ENCODE measurements around the gene PROM1. TPM values are rescaled to one million over a fixed set of nuclear protein-coding genes. Genes with fewer than 3 reads are reported as not detected.

The PROM1 gene
- total RNA-seq, 3 donors from 2014 or later: 0.64 to 106 (median 40.0) TPM

DNA sequence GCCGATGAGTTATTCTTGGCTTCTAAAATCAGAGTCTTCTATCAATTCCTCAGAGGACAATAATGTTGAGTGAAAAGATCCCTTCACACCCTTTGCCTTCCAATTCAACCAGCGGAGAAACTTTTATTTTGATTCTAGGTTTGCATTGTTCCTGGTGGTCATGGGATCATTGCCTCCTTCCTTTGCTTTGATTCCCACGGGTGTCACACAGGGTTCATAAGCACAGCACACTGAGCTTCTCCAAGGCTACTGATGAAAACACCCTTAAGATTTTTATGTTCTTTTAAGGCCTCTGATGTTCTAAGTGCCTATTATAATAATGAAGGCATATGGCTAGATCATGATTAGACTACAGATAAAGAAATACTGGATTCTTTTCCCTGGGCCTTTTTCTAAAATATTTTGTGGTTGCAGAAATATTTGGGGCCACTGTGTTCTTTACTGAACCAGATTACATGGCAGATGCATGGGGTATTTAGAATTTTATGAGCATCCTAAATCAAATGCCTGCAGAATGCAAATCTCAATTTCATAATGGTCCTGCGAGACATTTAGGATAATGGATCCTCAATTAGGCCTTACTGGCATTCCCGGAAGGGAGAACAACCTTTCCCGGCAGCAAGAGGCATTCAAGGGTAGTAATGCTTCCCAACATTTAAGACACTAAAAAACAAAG is 76.9 kb downstream of the PROM1 start:
- no peaks in the 10 kb centered on the region for H3K36me3 ChIP-seq
- H3K27me3 ChIP-seq: no peaks in the 10 kb centered on the region
- no peaks in the 10 kb centered on the region for H3K4me1 ChIP-seq
- intact Hi-C loops (cut with DNase I; ENCODE audit: low total_unique reads): no loop called here
- TF ChIP-seq POLR2AphosphoS5 (IDR thresholded peaks at IDR 0.05) (no peak), POLR2A (IDR thresholded peaks at IDR 0.05) (no peak)
- TF ChIP-seq, protein P1, sequence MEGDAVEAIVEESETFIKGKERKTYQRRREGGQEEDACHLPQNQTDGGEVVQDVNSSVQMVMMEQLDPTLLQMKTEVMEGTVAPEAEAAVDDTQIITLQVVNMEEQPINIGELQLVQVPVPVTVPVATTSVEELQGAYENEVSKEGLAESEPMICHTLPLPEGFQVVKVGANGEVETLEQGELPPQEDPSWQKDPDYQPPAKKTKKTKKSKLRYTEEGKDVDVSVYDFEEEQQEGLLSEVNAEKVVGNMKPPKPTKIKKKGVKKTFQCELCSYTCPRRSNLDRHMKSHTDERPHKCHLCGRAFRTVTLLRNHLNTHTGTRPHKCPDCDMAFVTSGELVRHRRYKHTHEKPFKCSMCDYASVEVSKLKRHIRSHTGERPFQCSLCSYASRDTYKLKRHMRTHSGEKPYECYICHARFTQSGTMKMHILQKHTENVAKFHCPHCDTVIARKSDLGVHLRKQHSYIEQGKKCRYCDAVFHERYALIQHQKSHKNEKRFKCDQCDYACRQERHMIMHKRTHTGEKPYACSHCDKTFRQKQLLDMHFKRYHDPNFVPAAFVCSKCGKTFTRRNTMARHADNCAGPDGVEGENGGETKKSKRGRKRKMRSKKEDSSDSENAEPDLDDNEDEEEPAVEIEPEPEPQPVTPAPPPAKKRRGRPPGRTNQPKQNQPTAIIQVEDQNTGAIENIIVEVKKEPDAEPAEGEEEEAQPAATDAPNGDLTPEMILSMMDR (IDR thresholded peaks at IDR 0.05): no peak
- no peak for DNase-seq (ENCODE audit: low spot score in 2 of 2)
- no peaks in the 10 kb centered on the region for H3K9me3 ChIP-seq
- no peak overlapping the region for H3K4me3 ChIP-seq
- H3K27ac ChIP-seq: no peak overlapping the region

DNA sequence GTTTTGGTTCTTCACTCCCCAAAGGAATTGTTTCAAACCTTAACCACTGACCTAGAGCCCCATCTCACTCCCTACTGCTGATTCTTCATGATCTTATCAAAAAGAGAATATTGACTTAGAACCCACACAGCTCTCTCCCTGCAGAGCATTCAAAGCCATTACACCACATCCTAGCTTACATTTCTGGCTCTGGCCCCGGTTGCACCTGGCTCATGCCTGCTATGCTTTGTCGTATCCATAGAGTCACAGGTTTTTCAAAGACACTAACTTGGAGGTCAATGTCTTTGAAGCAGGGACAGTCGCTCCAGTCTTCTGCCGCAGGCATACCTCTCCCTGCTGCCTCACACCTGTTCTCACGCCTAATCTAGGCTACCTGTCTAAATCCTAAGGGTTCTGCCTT is 78.1 kb downstream of the PROM1 start:
- intact Hi-C loops (cut with DNase I; ENCODE audit: low total_unique reads): no loop called here
- Histone ChIP-seq H3K27ac (no peak overlapping the region), H3K4me1 (no peaks in the 10 kb centered on the region), H3K9me3 (no peaks in the 10 kb centered on the region), H3K4me3 (no peak overlapping the region), H3K36me3 (no peaks in the 10 kb centered on the region), H3K27me3 (no peaks in the 10 kb centered on the region)
- TF ChIP-seq, protein P1 (IDR thresholded peaks at IDR 0.05): no peak
- no peak for TF ChIP-seq POLR2A (IDR thresholded peaks at IDR 0.05)
- no peak for TF ChIP-seq POLR2AphosphoS5 (IDR thresholded peaks at IDR 0.05)
- no peak for DNase-seq (ENCODE audit: low spot score in 2 of 2)

DNA sequence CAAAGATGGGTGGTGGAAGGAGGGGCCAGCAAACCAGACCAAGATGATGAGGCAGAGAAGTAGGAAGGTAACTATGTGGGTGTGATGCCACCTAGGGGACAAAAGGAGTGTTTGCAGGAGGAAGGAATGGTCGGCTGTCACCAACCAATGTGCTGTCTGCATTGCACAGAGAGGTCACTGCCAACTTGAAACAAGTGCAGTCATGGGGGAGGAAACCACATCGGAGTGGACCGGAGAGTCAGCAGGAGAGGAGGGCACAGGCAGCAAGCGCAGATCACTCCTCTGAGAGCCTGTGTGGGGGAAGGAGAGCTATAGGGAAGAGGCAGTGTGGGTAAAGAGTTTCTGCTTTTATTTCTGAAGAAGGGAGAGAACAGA is 82.4 kb downstream of the PROM1 start:
- H3K4me3 ChIP-seq: no peak overlapping the region
- H3K27ac ChIP-seq: no peak overlapping the region
- H3K36me3 ChIP-seq: no peaks in the 10 kb centered on the region
- no peaks in the 10 kb centered on the region for H3K9me3 ChIP-seq
- peak in 1 of 2 donors; percentile 31 for DNase-seq (ENCODE audit: low spot score in 2 of 2)
- intact Hi-C loops (cut with DNase I; ENCODE audit: low total_unique reads): no loop called here
- no peaks in the 10 kb centered on the region for H3K4me1 ChIP-seq
- no peak for TF ChIP-seq POLR2A (IDR thresholded peaks at IDR 0.05)
- TF ChIP-seq, protein P1 (IDR thresholded peaks at IDR 0.05): peak; percentile 35 to 71 (median 57)
- H3K27me3 ChIP-seq: no peaks in the 10 kb centered on the region

DNA sequence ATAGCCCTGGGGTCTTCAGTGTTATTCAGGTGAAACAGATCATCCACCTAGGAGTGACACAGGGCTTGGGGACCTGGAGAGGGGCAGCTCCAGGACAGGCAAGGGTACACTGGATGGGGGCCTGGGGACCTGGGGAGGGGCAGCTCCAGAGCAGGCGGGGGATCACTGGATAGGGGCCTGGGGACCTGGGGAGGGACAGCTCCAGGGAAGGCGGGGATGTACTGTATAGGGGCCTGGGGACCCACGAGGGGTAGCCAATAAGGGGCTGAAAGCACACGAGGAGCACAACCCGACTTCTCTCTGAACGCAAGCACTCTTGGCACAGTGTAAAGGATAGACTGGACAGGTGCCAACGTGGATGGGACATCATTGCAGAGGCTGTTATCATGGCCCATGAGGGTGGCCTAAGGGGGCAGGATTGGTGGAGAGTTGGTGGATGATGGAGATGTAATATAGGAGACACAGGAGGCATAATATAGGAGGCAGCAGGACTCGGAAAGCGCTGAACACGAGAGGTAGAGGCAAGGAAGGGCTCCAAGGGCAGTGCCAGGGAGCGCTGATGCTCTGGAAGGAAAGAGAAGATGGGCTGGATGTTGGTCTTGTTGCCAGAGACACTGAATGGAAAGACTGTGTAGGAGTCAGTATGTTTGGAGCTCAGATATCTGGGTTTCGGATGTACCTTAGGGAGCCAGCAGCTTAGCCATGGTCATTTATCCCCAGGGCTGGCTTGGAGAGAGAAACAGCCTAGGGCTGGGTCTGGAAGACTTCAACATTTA is 82.9 kb downstream of the PROM1 start:
- intact Hi-C loops (cut with DNase I; ENCODE audit: low total_unique reads): no loop called here
- TF ChIP-seq, protein P1 (IDR thresholded peaks at IDR 0.05): no peak
- TF ChIP-seq POLR2A (IDR thresholded peaks at IDR 0.05) (no peak), POLR2AphosphoS5 (IDR thresholded peaks at IDR 0.05) (no peak)
- Histone ChIP-seq H3K4me1 (no peaks in the 10 kb centered on the region), H3K4me3 (no peak overlapping the region), H3K27me3 (no peaks in the 10 kb centered on the region), H3K9me3 (no peaks in the 10 kb centered on the region), H3K36me3 (no peaks in the 10 kb centered on the region), H3K27ac (no peak overlapping the region)
- DNase-seq (ENCODE audit: low spot score in 2 of 2): no peak

DNA sequence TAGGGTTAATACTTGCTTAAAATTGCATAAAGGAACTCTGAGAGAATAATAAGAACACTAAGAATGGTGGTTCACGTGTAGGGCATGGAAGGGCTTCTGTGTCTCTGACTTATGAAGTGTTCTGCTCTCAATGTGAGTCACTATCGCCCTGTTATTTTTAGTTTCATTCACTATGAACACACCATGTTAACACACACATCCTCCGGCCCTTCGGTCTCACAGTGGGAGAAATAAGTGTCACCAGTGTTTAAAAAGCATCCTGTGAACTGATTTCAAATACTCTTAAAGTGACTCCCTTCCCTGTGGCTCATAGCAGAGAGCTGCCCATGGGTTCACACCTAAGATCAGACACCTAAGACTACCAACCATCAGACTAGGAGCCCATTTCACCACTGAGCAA is 87.0 kb downstream of the PROM1 start:
- TF ChIP-seq, protein P1 (IDR thresholded peaks at IDR 0.05): no peak
- TF ChIP-seq POLR2A (IDR thresholded peaks at IDR 0.05): no peak
- no peak for TF ChIP-seq POLR2AphosphoS5 (IDR thresholded peaks at IDR 0.05)
- H3K4me1 ChIP-seq: no peaks in the 10 kb centered on the region
- H3K36me3 ChIP-seq: no peaks in the 10 kb centered on the region
- H3K27me3 ChIP-seq: no peaks in the 10 kb centered on the region
- no peak for DNase-seq (ENCODE audit: low spot score in 2 of 2)
- intact Hi-C loops (cut with DNase I; ENCODE audit: low total_unique reads): no loop called here
- H3K4me3 ChIP-seq: no peak overlapping the region
- no peaks in the 10 kb centered on the region for H3K9me3 ChIP-seq
- H3K27ac ChIP-seq: no peak overlapping the region
